Omental fat pad (tissue), 4 donors: ENCODE measurements around the gene CLGN. TPM values are rescaled to one million over a fixed set of nuclear protein-coding genes. Genes with fewer than 3 reads are reported as not detected.

Experiments
- total RNA-seq, 4 donors: library from RNA; depleted of rRNA; stranded (reverse); fragments of >200 nt; gene quantifications; one replicate each; pipeline ENCODE4 v1.1.0, GENCODE V29; 2016

Gene CLGN
- total RNA-seq, 4 donors from 2014 or later: 0.19 to 0.48 (median 0.38) TPM

Other genes starting within 250 kb of the CLGN start
- 10 to 100 TPM; 28.6 to 40.5 (median 37.9) TPM for gene SCOC, start 54.0 kb downstream of the CLGN start, total RNA-seq
- gene MGAT4D, start 70.6 kb upstream of the CLGN start, total RNA-seq: not detected
- gene ELMOD2, start 96.5 kb upstream of the CLGN start, total RNA-seq: 10 to 100 TPM; 13.1 to 18.6 (median 17.7) TPM
- gene UCP1, start 141.3 kb upstream of the CLGN start, total RNA-seq: 1 to 10 TPM in 1 of 4 donors, under 1 TPM in 1, not detected in 2; 0.28 to 2.0 TPM